Neuronal stem cell (in vitro differentiated cells): ENCODE data around the gene NCS1.

Source experiments
- DNase-seq: peaks from one replicate; pipeline ENCODE4 v3.0.0-alpha.2; 2013; ENCODE audit warnings: low spot score
- H2AFZ ChIP-seq: one replicate; pipeline ENCODE4 v1.6.1; 2013; ENCODE audit warnings: mild to moderate bottlenecking, low read length, inconsistent platforms
- H2AK5ac ChIP-seq: 2 replicates; pipeline ENCODE4 v1.6.1; 2013; ENCODE audit warnings: low read depth, mild to moderate bottlenecking, inconsistent platforms, low read length, moderate library complexity, mixed read lengths
- H2BK120ac ChIP-seq: 2 replicates; pipeline ENCODE4 v1.6.1; 2013; ENCODE audit warnings: low read depth, mild to moderate bottlenecking, inconsistent platforms, low read length, moderate library complexity, mixed read lengths
- H2BK12ac ChIP-seq: one replicate; pipeline ENCODE4 v1.6.1; 2013; ENCODE audit warnings: low read length, inconsistent platforms
- H2BK15ac ChIP-seq: 2 replicates; pipeline ENCODE4 v1.6.1; 2013; ENCODE audit warnings: mild to moderate bottlenecking, low read length, inconsistent platforms, mixed read lengths
- H2BK5ac ChIP-seq: one replicate; pipeline ENCODE4 v1.6.1; 2013; ENCODE audit warnings: inconsistent platforms, mild to moderate bottlenecking, low read length, moderate library complexity
- H3K14ac ChIP-seq: one replicate; pipeline ENCODE4 v1.6.1; 2013; ENCODE audit warnings: low read length, inconsistent platforms
- H3K18ac ChIP-seq: 2 replicates; pipeline ENCODE4 v1.6.1; 2013; ENCODE audit warnings: low read length, inconsistent platforms
- H3K23ac ChIP-seq: 2 replicates; pipeline ENCODE4 v1.6.1; 2013; ENCODE audit warnings: low read depth, mild to moderate bottlenecking, mixed read lengths, low read length, inconsistent platforms; ENCODE audit not compliant: poor library complexity
- H3K27ac ChIP-seq: replicated peaks from 3 replicates; pipeline ENCODE4 v1.5.1; 2013; ENCODE audit warnings: low read length, inconsistent platforms
- H3K27me3 ChIP-seq, 3 experiments: 2 replicates each; pipeline ENCODE4 v1.6.1; 2013; ENCODE audit warnings: low read length in 3 of 3, mild to moderate bottlenecking in 2 of 3, inconsistent platforms in 1 of 3, low read depth in 1 of 3, mixed read lengths in 1 of 3, moderate library complexity in 1 of 3; ENCODE audit not compliant: control insufficient read depth in 3 of 3, insufficient read depth in 3 of 3
- H3K36me3 ChIP-seq, 2 donors: replicated peaks in 1 of 2; 2 replicates each; pipeline ENCODE4 v1.6.1; 2013; ENCODE audit warnings: low read length in 2 of 2; ENCODE audit not compliant: control insufficient read depth in 2 of 2, insufficient read depth in 2 of 2
- H3K4ac ChIP-seq: 2 replicates; pipeline ENCODE4 v1.6.1; 2013; ENCODE audit warnings: inconsistent platforms, mild to moderate bottlenecking, low read length, moderate library complexity
- H3K4me1 ChIP-seq, 2 donors: 1 replicate in 1 of 2; 2 replicates in 1 of 2; pipeline ENCODE4 v1.6.1; 2013; ENCODE audit warnings: low read length in 2 of 2, low read depth in 1 of 2; ENCODE audit not compliant: control insufficient read depth in 2 of 2, insufficient read depth in 1 of 2
- H3K4me2 ChIP-seq: one replicate; pipeline ENCODE4 v1.6.1; 2013; ENCODE audit warnings: mild to moderate bottlenecking, low read length, inconsistent platforms; ENCODE audit not compliant: insufficient read depth, poor library complexity, severe bottlenecking
- H3K4me3 ChIP-seq, 2 donors: 2 replicates each; pipeline ENCODE4 v1.5.1; 2013; ENCODE audit warnings: low read length in 2 of 2, mild to moderate bottlenecking in 2 of 2, inconsistent platforms in 1 of 2, moderate library complexity in 1 of 2
- H3K79me1 ChIP-seq: one replicate; pipeline ENCODE4 v1.6.1; 2013; ENCODE audit warnings: low read depth, mild to moderate bottlenecking, inconsistent platforms, low read length, moderate library complexity
- H3K9ac ChIP-seq: one replicate; pipeline ENCODE4 v1.6.1; 2013; ENCODE audit warnings: mild to moderate bottlenecking, low read depth, low read length, inconsistent platforms; ENCODE audit not compliant: poor library complexity
- H3K9me3 ChIP-seq, 2 donors: replicated peaks in 1 of 2; 2 replicates each; pipeline versions ENCODE3 to v1.6.1; 2013; ENCODE audit warnings: low read length in 2 of 2, mild to moderate bottlenecking in 2 of 2, inconsistent platforms in 1 of 2, low read depth in 1 of 2, mixed read lengths in 1 of 2, moderate library complexity in 1 of 2; ENCODE audit not compliant: control insufficient read depth in 2 of 2, insufficient read depth in 1 of 2
- H4K8ac ChIP-seq: one replicate; pipeline ENCODE4 v1.6.1; 2013; ENCODE audit warnings: low read depth, mild to moderate bottlenecking, inconsistent platforms, low read length, moderate library complexity
- H4K91ac ChIP-seq: one replicate; pipeline ENCODE4 v1.6.1; 2013; ENCODE audit warnings: low read length, low read depth, mild to moderate bottlenecking, inconsistent platforms; ENCODE audit not compliant: poor library complexity
- WGBS, 2 donors: extraction: QIAGEN DNeasy Blood & Tissue Kit; methylation state at CpG; one replicate each; pipeline ENCODE4 v1.1.7; 2013; ENCODE audit warnings: missing lambda C conversion rate in 2 of 2, mixed read lengths in 1 of 2; ENCODE audit not compliant: insufficient read length in 2 of 2, insufficient replicate concordance in 1 of 2; ENCODE audit errors: extremely low coverage in 2 of 2; 5-methylcytosine and 5-hydroxymethylcytosine counted together

NCS1 gene

GRCh38 chr9:130132746-130133145 is 39.5 kb upstream of the NCS1 start:
- Histone ChIP-seq H3K14ac (no peak overlapping the region), H2BK12ac (no peak overlapping the region), H3K9ac (no peak overlapping the region), H2BK120ac (no peak overlapping the region), H3K4ac (no peak overlapping the region), H3K27ac (no peak overlapping the region), H3K23ac (no peak overlapping the region), H2AFZ (no peak overlapping the region), H3K79me1 (peaks cover 2% of the 10 kb centered on the region), H2AK5ac (no peak overlapping the region), H3K27me3 (no peaks in the 10 kb centered on the region), H2BK5ac (no peak overlapping the region), H3K4me3 (no peak overlapping the region), H3K18ac (no peak overlapping the region), H2BK15ac (no peak overlapping the region), H3K4me2 (no peak overlapping the region), H3K36me3 (peaks cover 18 to 66% of the 10 kb centered on the region in 2 donors), H4K91ac (no peak overlapping the region), H3K9me3 (no peaks in the 10 kb centered on the region), H4K8ac (no peak overlapping the region), H3K4me1 (peaks cover 7 to 18% of the 10 kb centered on the region in 2 donors)
- DNase-seq, result no peak
- no CpG with 5 or more reads among the region's 7 CpGs for WGBS, 2 donors

- Histone ChIP-seq H3K4ac (no peak overlapping the region), H2BK120ac (no peak overlapping the region), H2BK15ac (no peak overlapping the region), H4K91ac (no peak overlapping the region), H2AK5ac (no peak overlapping the region), H3K4me3 (no peak overlapping the region), H3K9me3 (no peaks in the 10 kb centered on the region), H3K79me1 (no peaks in the 10 kb centered on the region), H3K4me1 (peaks cover 17 to 22% of the 10 kb centered on the region in 2 donors), H3K14ac (no peak overlapping the region), H2BK12ac (no peak overlapping the region), H3K18ac (no peak overlapping the region), H3K4me2 (no peak overlapping the region), H3K23ac (peak overlapping the region; percentile 4), H3K36me3 (peaks cover 1 to 24% of the 10 kb centered on the region in 2 donors), H3K27me3 (no peaks in the 10 kb centered on the region), H2AFZ (no peak overlapping the region), H3K27ac (no peak overlapping the region), H2BK5ac (no peak overlapping the region), H3K9ac (no peak overlapping the region), H4K8ac (no peak overlapping the region)
- WGBS, 2 donors, result no CpG with 5 or more reads among the region's 15 CpGs
- no peak for DNase-seq
These were observed 35.0 kb upstream of the NCS1 start for GRCh38 chr9:130137081-130137640.

- H3K4me3 ChIP-seq, result no peak overlapping the region
These were observed 34.5 kb upstream of the NCS1 start for GRCh38 chr9:130137641-130138081.

GRCh38 chr9:130138171-130138653 is 34.0 kb upstream of the NCS1 start:
- Histone ChIP-seq H3K14ac (no peak overlapping the region), H3K27me3 (no peaks in the 10 kb centered on the region), H4K8ac (no peak overlapping the region), H3K4me1 (peaks cover 25 to 29% of the 10 kb centered on the region in 2 donors), H3K4me2 (no peak overlapping the region), H2AK5ac (no peak overlapping the region), H3K4me3 (no peak overlapping the region), H3K27ac (peak overlapping the region; percentile 28), H3K18ac (peak overlapping the region; percentile 29), H4K91ac (no peak overlapping the region), H2BK15ac (no peak overlapping the region), H2BK12ac (no peak overlapping the region), H2BK120ac (no peak overlapping the region), H2AFZ (no peak overlapping the region), H3K9ac (no peak overlapping the region), H3K9me3 (no peaks in the 10 kb centered on the region), H2BK5ac (no peak overlapping the region), H3K23ac (no peak overlapping the region), H3K4ac (no peak overlapping the region), H3K36me3 (peaks cover 1 to 24% of the 10 kb centered on the region in 2 donors), H3K79me1 (no peaks in the 10 kb centered on the region)
- no CpG with 5 or more reads among the region's 10 CpGs for WGBS, 2 donors
- DNase-seq, result peak; percentile 29

More at GRCh38 chr9:130137641-130138081, 34.5 kb upstream of the NCS1 start:
- Histone ChIP-seq H3K9ac (no peak overlapping the region), H3K4me1 (peaks cover 20 to 27% of the 10 kb centered on the region in 2 donors), H2BK15ac (no peak overlapping the region), H4K91ac (no peak overlapping the region), H3K9me3 (no peaks in the 10 kb centered on the region), H3K27ac (peak overlapping the region; percentile 28), H2BK120ac (no peak overlapping the region), H3K4me2 (no peak overlapping the region), H2AFZ (no peak overlapping the region), H4K8ac (no peak overlapping the region), H2AK5ac (no peak overlapping the region), H3K18ac (peak overlapping the region; percentile 60), H3K79me1 (no peaks in the 10 kb centered on the region), H2BK12ac (no peak overlapping the region), H2BK5ac (no peak overlapping the region), H3K4ac (no peak overlapping the region), H3K14ac (no peak overlapping the region), H3K27me3 (no peaks in the 10 kb centered on the region), H3K36me3 (peaks cover 1 to 24% of the 10 kb centered on the region in 2 donors), H3K23ac (no peak overlapping the region)
- no peak for DNase-seq
- WGBS, 2 donors, result no CpG with 5 or more reads among the region's 11 CpGs
